HepG2 (cell line): Measurements from ENCODE around the gene GBA2. TPM values are rescaled to one million over a fixed set of nuclear protein-coding genes. Genes with fewer than 3 reads are reported as not detected.

Experiments used
- ARID2 ChIP-seq: sonication (generic); formaldehyde crosslinking; IDR thresholded peaks from 2 replicates; pipeline ENCODE4 v1.8.1; 2022; ENCODE audit warnings: mild to moderate bottlenecking, missing genetic modification reagents, borderline replicate concordance
- ESRRA ChIP-seq: sonication (generic); formaldehyde crosslinking; IDR thresholded peaks from 2 replicates; pipeline ENCODE4 v1.5.1; 2020; ENCODE audit warnings: mild to moderate bottlenecking, low read depth, missing genetic modification reagents
- IRF2 ChIP-seq: IDR thresholded peaks from 2 replicates; pipeline ENCODE4 v1.6.1; 2018; ENCODE audit warnings: missing genetic modification reagents, missing compliant biosample characterization
- MAZ ChIP-seq, 2 experiments: sonication (generic) in 1 of 2; formaldehyde crosslinking in 1 of 2; IDR thresholded peaks; 2 replicates each; pipeline versions ENCODE4 v1.5.0 to v1.6.1; 2012 to 2020; ENCODE audit warnings: low read depth in 2 of 2, mild to moderate bottlenecking in 2 of 2, borderline replicate concordance in 1 of 2, improper control_type of control experiment in 1 of 2, low read length in 1 of 2, missing genetic modification reagents in 1 of 2, moderate library complexity in 1 of 2
- NFIB ChIP-seq: sonication (generic); formaldehyde crosslinking; IDR thresholded peaks from 2 replicates; pipeline ENCODE4 v1.9.0; 2021; ENCODE audit warnings: missing genetic modification reagents, mild to moderate bottlenecking, borderline replicate concordance
- PHB2 ChIP-seq: fragments of 450-650 bp; IDR thresholded peaks from 2 replicates; pipeline ENCODE4 v1.6.1; 2018; ENCODE audit not compliant: partially characterized antibody
- RXRA ChIP-seq: sonication (generic); formaldehyde crosslinking; IDR thresholded peaks from 2 replicates; pipeline ENCODE4 v1.5.1; 2020; ENCODE audit warnings: missing genetic modification reagents
- SMAD3 ChIP-seq: sonication (generic); formaldehyde crosslinking; IDR thresholded peaks from 2 replicates; pipeline ENCODE4 v1.4.0; 2020; ENCODE audit warnings: missing genetic modification reagents
- TP53 ChIP-seq: sonication (generic); formaldehyde crosslinking; conservative IDR thresholded peaks from 2 replicates; pipeline ENCODE4 v1.4.0; 2020; ENCODE audit warnings: missing genetic modification reagents
- YEATS2 ChIP-seq: sonication (generic); formaldehyde crosslinking; IDR thresholded peaks from 2 replicates; pipeline ENCODE4 v1.4.0; 2020; ENCODE audit warnings: missing genetic modification reagents, borderline replicate concordance
- ZFP90 ChIP-seq: sonication (generic); formaldehyde crosslinking; IDR thresholded peaks from 2 replicates; pipeline ENCODE4 v1.8.0; 2022; ENCODE audit warnings: missing genetic modification reagents, mild to moderate bottlenecking, inconsistent platforms, borderline replicate concordance
- ZFX ChIP-seq: sonication (generic); formaldehyde crosslinking; IDR thresholded peaks from 2 replicates; pipeline ENCODE4 v1.4.0; 2020; ENCODE audit warnings: mild to moderate bottlenecking, low read depth, missing genetic modification reagents, moderate library complexity
- ZMYM4 ChIP-seq: sonication (generic); formaldehyde crosslinking; IDR thresholded peaks from 2 replicates; pipeline ENCODE4 v1.8.1; 2023; ENCODE audit warnings: mild to moderate bottlenecking, missing genetic modification reagents
- ZNF10 ChIP-seq: sonication (generic); formaldehyde crosslinking; IDR thresholded peaks from 2 replicates; pipeline ENCODE4 v1.4.0; 2020; ENCODE audit warnings: mild to moderate bottlenecking, low read depth, missing genetic modification reagents, borderline replicate concordance
- ZNF367 ChIP-seq: sonication (generic); formaldehyde crosslinking; IDR thresholded peaks from 2 replicates; pipeline ENCODE4 v1.4.0; 2020; ENCODE audit warnings: missing genetic modification reagents, borderline replicate concordance
- ZNF550 ChIP-seq: sonication (generic); formaldehyde crosslinking; IDR thresholded peaks from 2 replicates; pipeline ENCODE4 v1.4.0; 2020; ENCODE audit warnings: mild to moderate bottlenecking, missing genetic modification reagents, borderline replicate concordance
- ZNF557 ChIP-seq: sonication (generic); formaldehyde crosslinking; IDR thresholded peaks from 2 replicates; pipeline ENCODE4 v1.4.0; 2020; ENCODE audit warnings: missing genetic modification reagents
- ZNF773 ChIP-seq: sonication (generic); formaldehyde crosslinking; IDR thresholded peaks from 2 replicates; pipeline ENCODE4 v1.4.0; 2020; ENCODE audit warnings: missing genetic modification reagents, borderline replicate concordance
- polyA plus RNA-seq, 8 experiments: library from polyadenylated mRNA; depleted of rRNA in 3 of 8; stranded (reverse) in 7 of 8; unstranded in 1 of 8; fragments of >200 nt; fragmentation: Illumina TruSeq in 4 of 8; extraction: Trizol in 4 of 8; gene quantifications; 2 replicates each; pipeline versions ENCODE4 v1.2.1 to v1.2.3, GENCODE V29; 2011 to 2016; ENCODE audit warnings: low read depth in 4 of 8, missing spikeins in 1 of 8, mixed read lengths in 1 of 8; ENCODE audit not compliant: insufficient read depth in 1 of 8
- total RNA-seq, 5 experiments: library from RNA; depleted of rRNA; stranded (reverse); fragments of >200 nt; fragmentation: Illumina TruSeq; extraction: Trizol; gene quantifications; 2 replicates each; pipeline ENCODE4 v1.2.3, GENCODE V29; 2016; ENCODE audit warnings: low read depth in 1 of 5
- TF ChIP-seq, protein P1 (sequence below): sonication (generic); formaldehyde crosslinking; IDR thresholded peaks from 2 replicates; pipeline ENCODE4 v1.4.0; 2020; ENCODE audit warnings: missing genetic modification reagents
- TF ChIP-seq, protein P2 (sequence below): sonication (generic); formaldehyde crosslinking; IDR thresholded peaks from 2 replicates; pipeline ENCODE4 v1.4.0; 2020; ENCODE audit warnings: missing genetic modification reagents, borderline replicate concordance
- TF ChIP-seq, protein P3 (sequence below): sonication (generic); formaldehyde crosslinking; IDR thresholded peaks from 2 replicates; pipeline ENCODE4 v1.4.0; 2020; ENCODE audit warnings: missing genetic modification reagents, borderline replicate concordance
- TF ChIP-seq, protein P4 (sequence below): IDR thresholded peaks from 2 replicates; pipeline ENCODE4 v1.6.1; 2018; ENCODE audit warnings: missing genetic modification reagents, mild to moderate bottlenecking, missing compliant biosample characterization

The GBA2 gene
- total and polyA plus RNA-seq, 2 of the 13 experiments (the other 11 are each of a cell fraction or from before 2014, with no cell fraction given), result 37.5 to 86.1 TPM

DNA sequence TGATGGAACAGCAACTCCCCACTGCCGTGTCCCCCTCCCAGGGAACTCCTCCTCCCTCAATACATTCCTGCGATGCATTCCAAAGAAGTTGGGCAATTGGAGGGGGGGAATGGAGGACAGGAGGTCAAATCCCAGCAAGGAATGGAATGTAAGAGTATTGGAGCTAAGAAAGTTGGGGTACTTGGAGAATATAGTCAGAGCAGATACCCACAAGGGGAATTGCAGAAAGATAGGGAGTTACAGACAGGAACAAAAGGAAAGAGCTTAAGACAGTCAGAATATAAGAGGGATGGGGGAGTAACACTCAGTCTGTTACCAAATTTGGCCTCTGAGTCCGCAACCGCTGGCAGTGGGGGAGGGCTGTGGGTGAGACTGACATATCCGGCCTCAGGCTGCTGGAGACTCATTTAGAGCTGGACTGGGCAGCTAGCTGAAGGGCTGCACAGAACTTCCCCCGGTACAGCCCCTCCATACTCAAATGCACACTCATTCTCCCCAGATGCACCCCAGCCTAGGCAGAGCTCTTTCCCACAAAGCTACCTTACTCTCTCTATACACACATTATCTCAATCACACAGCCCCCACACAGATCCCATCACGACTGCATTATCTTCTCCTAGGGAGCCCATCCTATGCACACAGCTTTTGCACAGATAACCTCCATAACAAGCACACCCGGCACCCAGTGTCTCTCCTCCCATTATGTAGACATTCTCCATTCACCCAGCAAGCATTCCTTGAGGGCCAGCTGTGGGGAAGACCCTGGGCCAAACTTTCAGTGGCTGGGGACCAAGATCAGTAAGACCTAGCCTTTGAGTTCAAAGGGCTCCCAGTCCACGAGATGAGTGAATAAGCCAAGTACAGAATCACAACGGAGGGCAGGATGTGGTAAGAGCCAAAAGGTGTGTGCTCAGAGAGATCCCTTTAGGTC, 20.7 kb downstream of the GBA2 start (continued):
- TF ChIP-seq, protein P1, sequence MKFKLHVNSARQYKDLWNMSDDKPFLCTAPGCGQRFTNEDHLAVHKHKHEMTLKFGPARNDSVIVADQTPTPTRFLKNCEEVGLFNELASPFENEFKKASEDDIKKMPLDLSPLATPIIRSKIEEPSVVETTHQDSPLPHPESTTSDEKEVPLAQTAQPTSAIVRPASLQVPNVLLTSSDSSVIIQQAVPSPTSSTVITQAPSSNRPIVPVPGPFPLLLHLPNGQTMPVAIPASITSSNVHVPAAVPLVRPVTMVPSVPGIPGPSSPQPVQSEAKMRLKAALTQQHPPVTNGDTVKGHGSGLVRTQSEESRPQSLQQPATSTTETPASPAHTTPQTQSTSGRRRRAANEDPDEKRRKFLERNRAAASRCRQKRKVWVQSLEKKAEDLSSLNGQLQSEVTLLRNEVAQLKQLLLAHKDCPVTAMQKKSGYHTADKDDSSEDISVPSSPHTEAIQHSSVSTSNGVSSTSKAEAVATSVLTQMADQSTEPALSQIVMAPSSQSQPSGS (CRISPR knock-in tag), result no peak
- TF ChIP-seq PHB2, result no peak
- TF ChIP-seq SMAD3, result no peak
- no peak for TF ChIP-seq ZNF10 (CRISPR knock-in tag)
- TF ChIP-seq, protein P2, sequence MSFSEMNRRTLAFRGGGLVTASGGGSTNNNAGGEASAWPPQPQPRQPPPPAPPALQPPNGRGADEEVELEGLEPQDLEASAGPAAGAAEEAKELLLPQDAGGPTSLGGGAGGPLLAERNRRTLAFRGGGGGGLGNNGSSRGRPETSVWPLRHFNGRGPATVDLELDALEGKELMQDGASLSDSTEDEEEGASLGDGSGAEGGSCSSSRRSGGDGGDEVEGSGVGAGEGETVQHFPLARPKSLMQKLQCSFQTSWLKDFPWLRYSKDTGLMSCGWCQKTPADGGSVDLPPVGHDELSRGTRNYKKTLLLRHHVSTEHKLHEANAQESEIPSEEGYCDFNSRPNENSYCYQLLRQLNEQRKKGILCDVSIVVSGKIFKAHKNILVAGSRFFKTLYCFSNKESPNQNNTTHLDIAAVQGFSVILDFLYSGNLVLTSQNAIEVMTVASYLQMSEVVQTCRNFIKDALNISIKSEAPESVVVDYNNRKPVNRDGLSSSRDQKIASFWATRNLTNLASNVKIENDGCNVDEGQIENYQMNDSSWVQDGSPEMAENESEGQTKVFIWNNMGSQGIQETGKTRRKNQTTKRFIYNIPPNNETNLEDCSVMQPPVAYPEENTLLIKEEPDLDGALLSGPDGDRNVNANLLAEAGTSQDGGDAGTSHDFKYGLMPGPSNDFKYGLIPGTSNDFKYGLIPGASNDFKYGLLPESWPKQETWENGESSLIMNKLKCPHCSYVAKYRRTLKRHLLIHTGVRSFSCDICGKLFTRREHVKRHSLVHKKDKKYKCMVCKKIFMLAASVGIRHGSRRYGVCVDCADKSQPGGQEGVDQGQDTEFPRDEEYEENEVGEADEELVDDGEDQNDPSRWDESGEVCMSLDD, result no peak
- TF ChIP-seq TP53 (CRISPR knock-in tag), result no peak
- TF ChIP-seq RXRA, result peak; percentile 38; the same call in 1 of the 2 replicates
- TF ChIP-seq MAZ (IDR thresholded peaks at IDR 0.05; ENCODE audit: borderline replicate concordance, low read depth, low read length), result peak; percentile 43; the same call in 1 of the 2 replicates
- TF ChIP-seq MAZ (CRISPR knock-in tag; IDR thresholded peaks at IDR 0.05; ENCODE audit: low read depth), result no peak
- TF ChIP-seq ZNF557 (CRISPR knock-in tag), result no peak
- no peak for TF ChIP-seq ARID2
- TF ChIP-seq, protein P3, sequence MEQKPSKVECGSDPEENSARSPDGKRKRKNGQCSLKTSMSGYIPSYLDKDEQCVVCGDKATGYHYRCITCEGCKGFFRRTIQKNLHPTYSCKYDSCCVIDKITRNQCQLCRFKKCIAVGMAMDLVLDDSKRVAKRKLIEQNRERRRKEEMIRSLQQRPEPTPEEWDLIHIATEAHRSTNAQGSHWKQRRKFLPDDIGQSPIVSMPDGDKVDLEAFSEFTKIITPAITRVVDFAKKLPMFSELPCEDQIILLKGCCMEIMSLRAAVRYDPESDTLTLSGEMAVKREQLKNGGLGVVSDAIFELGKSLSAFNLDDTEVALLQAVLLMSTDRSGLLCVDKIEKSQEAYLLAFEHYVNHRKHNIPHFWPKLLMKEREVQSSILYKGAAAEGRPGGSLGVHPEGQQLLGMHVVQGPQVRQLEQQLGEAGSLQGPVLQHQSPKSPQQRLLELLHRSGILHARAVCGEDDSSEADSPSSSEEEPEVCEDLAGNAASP (CRISPR knock-in tag), result peak; percentile 31; the same call in 1 of the 2 replicates
- no peak for TF ChIP-seq ZFP90 (CRISPR knock-in tag)
- no peak for TF ChIP-seq IRF2
- TF ChIP-seq ZFX (CRISPR knock-in tag), result peak; percentile 36; the same call in 1 of the 2 replicates
- TF ChIP-seq YEATS2, result no peak
- no peak for TF ChIP-seq NFIB
- no peak for TF ChIP-seq ZMYM4 (CRISPR knock-in tag)
- TF ChIP-seq ZNF367 (CRISPR knock-in tag), result no peak
- TF ChIP-seq ESRRA (CRISPR knock-in tag), result no peak
- TF ChIP-seq, protein P4, sequence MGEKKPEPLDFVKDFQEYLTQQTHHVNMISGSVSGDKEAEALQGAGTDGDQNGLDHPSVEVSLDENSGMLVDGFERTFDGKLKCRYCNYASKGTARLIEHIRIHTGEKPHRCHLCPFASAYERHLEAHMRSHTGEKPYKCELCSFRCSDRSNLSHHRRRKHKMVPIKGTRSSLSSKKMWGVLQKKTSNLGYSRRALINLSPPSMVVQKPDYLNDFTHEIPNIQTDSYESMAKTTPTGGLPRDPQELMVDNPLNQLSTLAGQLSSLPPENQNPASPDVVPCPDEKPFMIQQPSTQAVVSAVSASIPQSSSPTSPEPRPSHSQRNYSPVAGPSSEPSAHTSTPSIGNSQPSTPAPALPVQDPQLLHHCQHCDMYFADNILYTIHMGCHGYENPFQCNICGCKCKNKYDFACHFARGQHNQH (CRISPR knock-in tag), result 0 out of 2 replicates have a peak, but pooled peaks have one; percentile 74
- no peak for TF ChIP-seq ZNF550 (CRISPR knock-in tag)
- TF ChIP-seq ZNF773 (CRISPR knock-in tag), result no peak
